GM21737 (cell line): ENCODE results near the gene PHKG1.
"Not testable (repeated sequence)": the region's sequence is repeated elsewhere in the genome, so short reads cannot be mapped to it uniquely, and the experiment has no call there.

Experiments used
- ATAC-seq: cut with Tn5 transposase; IDR thresholded peaks from one replicate; pipeline ENCODE4 v1.9.1; 2021; ENCODE audit warnings: mild to moderate bottlenecking, moderate library complexity; ENCODE audit not compliant: unreplicated experiment

Gene PHKG1

DNA sequence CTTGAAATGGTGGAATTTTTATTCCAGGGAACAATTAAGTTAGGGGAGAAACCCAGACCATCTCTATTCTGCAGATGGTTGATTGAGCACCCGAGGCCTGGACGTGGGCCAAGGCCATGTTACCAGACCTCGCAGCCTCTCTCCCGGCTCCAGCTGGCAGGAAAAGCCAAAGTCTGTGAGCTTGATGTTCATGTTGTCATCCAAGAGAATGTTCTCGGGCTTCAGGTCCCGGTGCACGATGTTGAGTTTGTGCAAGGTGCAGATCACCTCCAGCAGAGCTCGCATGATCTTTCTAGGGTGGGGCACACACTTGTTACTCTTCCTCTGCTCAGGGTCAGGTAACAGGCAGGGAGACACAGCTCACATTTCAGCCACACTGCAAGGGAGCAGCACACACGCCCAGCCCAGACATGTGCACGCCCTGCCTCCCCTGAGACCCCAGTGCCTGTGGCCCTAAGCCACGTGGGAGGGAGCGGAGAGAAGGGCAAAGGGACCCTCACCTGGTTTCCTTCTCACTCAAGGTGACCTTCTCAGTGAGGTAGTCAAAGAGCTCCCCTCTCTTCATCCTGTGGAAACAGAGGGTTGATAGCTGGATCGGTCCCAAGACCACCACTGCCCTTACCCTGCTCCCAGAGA lies 9.5 kb downstream of the PHKG1 start:
- ATAC-seq = no peak

DNA sequence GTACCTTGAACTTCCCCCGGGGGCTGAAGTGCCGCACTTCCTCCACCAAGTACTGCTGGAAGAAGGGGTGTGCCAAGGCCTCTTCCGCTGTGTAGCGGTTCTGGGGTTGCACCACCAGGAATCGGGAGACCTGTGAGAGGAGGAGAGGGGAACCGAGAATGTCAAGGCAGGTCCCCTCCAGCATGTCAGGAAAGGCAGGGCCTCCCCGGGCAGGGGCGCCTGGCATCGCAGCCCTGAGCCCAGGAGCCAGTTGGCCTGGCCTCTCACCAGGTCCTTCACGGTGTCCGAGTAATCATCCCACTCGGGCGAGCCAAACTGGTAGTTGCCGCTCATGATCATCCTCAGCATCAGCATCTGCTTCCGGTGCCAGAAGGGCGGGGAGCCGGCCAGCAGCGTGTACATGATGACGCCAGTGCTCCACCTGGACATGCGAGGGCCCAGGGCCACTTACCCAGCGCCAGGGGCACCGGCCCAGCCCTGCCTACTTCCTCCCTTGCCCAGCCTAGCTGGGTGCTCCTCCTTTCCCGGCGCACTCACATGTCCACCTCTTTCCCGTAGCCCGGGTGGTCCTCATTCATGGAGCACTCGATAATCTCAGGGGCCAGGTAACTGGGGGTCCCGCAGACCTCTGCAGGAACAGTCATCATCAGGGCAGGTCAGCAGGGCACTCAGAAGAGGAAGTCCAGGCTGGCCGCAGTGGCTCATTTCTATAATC lies 11.0 kb downstream of the PHKG1 start:
- ATAC-seq = no peak

DNA sequence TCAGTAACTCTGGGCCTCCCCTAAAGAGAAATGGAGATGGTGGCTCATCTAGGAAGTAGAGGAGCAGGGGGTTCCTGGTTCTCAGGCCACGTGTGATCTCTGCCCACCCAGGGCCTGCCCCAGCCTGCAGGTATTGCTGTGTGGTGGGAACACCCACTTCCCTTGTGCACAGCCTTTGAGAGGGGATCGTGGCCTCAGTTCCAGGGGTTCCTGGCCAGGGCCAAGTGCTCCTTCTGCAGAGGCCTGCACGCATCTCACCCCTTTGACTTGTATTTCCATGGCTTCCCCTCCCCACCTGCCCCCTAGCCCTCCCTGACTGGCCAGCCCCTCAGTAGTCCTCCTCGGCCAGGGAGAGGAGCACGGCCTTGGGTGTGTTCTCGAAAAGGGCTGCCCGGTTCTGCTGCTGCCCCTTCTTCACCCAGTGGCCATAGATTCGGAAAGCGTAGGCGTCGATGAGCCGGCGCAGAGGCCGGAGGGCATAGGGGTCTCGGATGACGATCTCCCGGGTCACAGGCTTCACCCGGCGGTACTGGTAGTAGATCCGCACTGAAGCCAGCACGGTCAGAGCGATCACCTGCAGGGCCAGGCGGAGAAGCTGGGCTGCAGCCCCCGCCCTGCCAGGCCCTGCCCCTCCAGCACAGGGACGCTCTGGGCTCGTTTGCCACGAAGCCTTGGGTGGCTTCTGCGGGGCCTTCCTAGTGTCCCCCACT lies 11.9 kb downstream of the PHKG1 start:
- not testable (repeated sequence) for ATAC-seq

DNA sequence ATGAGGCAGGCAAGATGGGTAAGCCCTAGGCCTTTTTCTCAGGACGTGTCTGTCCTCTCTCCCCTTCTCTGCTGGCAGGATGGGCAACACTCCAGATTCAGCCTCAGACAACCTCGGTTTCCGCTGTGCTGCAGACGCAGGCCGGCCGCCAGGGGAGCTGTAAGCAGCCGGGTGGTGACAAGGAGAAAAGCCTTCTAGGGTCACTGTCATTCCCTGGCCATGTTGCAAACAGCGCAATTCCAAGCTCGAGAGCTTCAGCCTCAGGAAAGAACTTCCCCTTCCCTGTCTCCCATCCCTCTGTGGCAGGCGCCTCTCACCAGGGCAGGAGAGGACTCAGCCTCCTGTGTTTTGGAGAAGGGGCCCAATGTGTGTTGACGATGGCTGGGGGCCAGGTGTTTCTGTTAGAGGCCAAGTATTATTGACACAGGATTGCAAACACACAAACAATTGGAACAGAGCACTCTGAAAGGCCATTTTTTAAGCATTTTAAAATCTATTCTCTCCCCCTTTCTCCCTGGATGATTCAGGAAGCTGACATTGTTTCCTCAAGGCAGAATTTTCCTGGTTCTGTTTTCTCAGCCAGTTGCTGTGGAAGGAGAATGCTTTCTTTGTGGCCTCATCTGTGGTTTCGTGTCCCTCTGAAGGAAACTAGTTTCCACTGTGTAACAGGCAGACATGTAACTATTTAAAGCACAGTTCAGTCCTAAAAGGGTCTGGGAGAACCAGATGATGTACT lies 13.1 kb downstream of the PHKG1 start:
- no peak for ATAC-seq

DNA sequence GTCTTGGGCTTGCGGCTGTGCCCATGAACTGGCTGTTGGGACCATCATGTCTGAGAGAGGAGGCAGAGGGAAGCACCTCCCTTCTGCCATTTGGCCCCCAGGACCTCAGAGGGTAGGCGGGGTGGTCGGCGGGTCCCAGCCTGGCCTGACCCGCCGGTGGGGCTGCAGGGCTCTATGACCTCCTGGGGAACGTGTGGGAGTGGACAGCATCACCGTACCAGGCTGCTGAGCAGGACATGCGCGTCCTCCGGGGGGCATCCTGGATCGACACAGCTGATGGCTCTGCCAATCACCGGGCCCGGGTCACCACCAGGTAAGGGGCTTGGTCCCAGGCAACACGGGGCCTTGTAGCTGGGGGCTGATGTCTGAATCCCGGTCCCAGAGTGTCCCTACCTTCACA lies 14.6 kb downstream of the PHKG1 start:
- ATAC-seq = no peak

DNA sequence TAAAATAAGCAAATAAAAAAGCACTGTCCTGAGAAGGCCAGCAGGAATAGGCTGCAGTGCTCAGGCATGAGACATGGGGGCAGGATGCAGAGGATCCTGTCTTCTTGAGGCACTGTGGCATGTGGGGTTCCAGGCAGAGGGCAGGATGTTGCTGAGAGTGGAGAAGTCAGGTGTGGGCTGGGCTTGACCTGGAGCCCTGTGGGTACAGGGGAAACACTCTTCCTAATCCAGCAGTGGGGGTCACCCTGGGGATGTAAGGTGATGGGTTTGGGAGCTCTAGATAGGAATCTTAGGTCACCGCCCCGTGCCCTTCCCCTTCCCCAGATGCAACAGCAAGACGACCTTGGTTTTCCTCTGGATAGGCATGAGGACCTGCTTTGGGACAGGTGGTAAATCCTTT lies 15.1 kb downstream of the PHKG1 start:
- no peak for ATAC-seq

DNA sequence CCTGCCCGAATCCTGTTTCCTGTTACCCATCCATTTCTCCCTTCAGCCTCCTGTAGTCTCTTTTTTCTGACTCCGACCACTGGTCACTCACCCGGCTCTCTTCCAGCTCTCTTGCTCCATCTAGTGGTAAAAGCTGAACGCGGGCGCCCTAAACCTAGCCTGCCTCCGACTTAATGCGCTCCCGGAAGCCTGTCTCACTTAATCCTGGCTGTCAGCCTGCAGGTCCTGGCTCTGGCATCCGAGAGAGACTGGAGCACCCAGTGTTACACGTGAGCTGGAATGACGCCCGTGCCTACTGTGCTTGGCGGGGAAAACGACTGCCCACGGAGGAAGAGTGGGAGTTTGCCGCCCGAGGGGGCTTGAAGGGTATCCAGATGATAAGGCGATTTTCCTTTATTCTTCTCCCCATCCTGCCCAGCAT lies 18.4 kb downstream of the PHKG1 start:
- peak; percentile 80 for ATAC-seq

DNA sequence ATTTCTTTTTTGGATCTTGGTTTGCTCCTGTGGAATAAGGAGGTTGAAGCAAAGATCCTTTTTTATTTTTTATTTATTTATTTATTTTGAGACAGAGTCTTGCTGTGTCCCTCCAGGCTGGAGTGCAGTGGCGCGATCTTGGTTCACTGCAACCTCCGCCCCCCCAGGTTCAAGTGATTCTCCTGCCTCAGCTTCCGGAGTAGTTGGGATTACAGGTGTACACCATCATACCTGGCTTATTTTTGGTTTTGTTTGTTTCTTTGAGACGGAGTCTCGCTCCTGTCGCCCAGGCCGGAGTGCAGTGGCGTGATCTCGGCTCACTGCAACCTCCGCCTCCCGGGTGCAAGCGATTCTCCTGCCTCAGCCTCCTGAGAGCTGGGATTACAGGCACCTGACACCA lies 26.4 kb downstream of the PHKG1 start:
- ATAC-seq = not testable (repeated sequence)

DNA sequence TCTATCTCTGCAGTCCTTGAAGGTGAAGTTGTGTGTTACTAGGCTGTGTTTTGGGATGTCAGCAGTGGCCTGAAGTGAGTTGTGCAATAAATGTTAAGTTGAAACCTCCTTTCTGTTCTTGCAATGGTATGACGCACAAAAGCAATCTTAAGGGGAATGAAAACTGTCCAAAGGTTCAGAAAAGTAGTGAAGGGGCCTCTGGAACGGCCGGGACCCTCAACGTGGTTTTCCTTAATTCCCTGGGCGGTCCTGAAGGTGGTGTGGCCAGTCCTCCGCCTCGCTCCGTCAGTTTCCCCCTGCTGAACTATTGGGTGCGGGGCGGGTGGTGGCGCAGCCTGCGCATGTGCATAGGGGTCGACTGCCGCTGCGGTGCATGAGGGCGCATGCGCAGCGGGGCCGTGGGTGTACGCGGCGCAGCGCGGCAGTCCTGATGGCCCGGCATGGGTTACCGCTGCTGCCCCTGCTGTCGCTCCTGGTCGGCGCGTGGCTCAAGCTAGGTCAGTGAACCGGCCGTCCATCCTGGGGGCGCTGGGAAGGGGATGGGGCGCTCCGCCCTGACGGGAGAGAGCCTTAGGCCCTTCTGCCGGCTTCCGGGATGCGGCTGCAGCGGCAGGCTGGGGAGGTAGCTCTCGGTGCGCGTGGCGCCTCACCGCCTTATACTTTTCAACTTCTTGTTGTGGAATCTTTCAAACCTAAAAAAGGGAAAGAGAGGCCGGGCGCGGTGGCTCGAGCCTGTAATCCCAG lies 28.7 kb downstream of the PHKG1 start, which contains the start of gene SUMF2:
SUMF2 (plus strand) TSS at position 405 of the 744 bp plus-strand sequence; CDS start at position 431, 26 bp downstream.
- ATAC-seq = peak; percentile 89

DNA sequence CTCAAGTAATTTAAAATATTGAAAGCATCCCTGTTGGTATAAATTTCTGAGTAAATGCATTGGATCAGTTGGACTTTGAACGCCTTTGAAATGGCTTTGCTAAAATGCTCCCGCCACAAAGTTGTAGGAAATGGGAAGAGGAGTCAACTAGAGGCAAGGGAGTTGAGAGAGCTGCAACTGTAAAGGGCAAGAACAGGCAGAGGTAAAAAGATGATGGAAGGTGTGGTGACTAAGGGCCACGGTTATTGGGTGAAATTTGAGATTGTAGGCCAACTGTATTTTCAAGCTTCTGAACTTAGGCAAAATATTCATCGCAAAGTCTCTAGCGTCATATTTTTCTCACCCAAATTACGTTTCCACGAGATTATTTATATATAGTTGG lies 29.3 kb downstream of the PHKG1 start:
- ATAC-seq = no peak

DNA sequence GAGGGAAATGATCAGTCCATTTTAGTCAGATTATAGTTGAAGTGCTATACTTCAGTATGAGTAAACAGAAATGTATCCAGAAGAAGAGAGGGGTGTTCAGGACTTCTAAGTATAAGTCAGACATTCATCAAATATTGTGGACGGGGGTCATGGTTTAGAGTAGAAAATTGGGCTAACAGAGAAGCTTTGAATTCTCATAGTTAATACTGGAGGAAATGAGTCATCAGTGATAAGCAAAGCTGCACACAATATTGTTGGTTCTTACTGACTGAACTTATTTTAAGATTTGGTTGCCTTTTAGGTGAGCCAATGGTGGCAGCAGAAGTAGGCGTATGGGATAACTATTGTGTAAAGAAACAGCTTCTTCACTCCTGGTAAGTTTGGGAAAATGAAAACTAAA lies 30.4 kb downstream of the PHKG1 start:
- ATAC-seq = no peak

DNA sequence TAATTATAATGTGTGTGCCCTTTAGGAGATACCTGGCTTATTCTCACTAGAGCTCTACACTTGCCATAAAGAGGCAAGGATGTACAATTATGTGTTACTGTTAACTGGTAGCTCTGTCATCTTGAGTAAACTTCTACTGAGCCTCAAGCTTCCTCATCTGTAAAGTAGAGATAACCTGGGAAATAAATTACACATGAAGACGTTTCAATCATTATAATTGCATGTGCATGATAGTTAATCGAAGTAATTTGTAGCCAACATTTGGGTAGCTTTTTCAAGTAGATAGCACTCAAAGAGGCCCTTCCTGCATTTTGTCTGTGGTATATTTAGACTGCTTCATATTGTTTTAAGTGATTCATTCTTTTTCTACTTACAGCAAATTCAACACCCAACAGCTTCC lies 38.8 kb downstream of the PHKG1 start:
- ATAC-seq = no peak

DNA sequence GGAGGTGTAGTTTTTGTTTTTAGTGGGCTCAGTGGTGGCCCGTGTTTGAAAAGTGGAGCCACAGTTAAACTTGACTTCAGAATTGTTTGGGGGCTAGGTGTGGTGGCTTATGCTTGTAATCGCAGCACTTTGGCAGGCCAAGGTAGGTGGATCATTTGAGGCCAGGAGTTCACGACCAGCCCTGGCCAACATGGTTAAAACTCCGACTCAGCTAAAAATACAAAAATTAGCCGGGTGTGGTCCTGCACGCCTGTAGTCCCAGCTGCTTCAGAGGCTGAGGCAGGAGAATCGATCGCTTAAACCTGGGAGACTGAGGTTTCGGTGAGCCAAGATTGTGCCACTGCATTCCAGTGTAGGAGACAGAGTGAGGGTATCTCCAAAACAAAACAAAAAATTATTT lies 39.4 kb downstream of the PHKG1 start:
- ATAC-seq = no peak

DNA sequence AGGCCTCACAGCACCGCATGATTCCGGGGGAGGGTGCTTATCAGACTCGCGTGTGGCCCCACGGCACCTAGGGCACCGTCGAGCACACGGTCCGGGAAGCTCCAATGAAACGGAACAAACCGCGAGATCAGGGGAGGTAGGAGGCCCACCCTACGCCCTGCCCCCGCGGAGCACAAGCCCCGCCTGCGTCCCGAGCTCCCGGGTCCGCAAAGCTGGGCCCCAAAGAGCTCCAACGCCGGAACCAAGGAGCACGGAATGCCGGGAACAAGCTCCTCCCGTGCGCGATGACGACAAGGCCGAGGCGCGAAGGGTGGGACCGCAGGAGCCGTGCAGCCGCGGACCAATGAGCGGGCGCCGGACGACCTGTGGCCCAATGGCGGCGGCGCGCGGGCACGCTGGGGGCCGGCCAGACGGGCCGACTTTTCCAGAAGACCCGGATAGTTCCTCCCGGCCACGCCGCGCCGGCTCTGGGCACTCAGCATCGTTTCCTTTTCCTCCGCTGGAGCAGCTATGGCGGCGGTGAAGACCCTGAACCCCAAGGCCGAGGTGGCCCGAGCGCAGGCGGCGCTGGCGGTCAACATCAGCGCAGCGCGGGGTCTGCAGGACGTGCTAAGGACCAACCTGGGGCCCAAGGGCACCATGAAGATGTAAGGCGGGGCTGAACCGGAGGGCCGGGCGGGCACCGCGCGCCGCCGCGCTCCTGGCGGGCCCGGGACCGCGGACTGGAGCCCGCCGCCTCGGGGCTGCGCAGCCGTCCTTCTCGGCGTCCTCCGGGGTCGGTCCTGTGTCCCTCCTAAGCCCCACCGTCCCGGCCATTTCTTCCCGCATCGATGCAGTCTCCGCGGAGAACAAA lies 41.2 kb downstream of the PHKG1 start, which contains the start of the genes CCT6A and PSPH:
CCT6A (plus strand) TSS at position 427 of the 853 bp plus-strand sequence; CDS start at position 511, 84 bp downstream.
PSPH (minus strand) TSS at position 106 of the 853 bp plus-strand sequence. CDS start 30,232 bp downstream, outside the sequence.
- ATAC-seq = peak; percentile 96

DNA sequence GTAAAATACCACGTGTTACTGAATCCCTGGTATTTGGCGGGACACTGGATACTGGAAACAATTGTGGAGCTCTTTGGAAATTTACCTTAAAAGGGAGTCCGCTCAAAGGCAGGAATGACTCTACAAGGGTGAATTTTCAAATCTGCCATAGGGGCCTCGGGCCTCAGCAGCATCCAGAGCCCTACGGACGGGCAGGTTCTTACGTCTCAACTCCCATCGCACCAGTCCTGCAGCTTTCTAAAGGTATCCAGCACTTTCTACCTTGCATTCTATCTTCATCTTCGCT lies 41.8 kb downstream of the PHKG1 start:
- no peak for ATAC-seq

DNA sequence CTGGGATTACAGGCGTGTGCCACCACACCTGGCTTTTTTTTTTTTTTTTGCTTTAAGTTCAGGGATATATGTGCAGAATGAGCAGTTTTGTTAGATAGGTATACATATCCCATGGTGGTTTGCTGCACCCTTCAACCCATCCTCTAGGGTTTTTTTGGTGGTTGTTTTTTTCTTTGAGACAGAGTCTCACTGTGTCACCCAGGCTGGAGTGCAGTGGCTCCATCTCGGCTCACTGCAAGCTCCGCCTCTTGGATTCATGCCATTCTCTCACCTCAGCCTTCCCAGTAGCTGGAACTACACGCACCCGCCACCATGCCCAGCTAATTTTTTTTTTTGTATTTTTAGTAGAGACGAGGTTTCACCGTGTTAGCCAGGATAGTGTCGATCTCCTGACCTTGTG lies 44.0 kb downstream of the PHKG1 start:
- not testable (repeated sequence) for ATAC-seq

DNA sequence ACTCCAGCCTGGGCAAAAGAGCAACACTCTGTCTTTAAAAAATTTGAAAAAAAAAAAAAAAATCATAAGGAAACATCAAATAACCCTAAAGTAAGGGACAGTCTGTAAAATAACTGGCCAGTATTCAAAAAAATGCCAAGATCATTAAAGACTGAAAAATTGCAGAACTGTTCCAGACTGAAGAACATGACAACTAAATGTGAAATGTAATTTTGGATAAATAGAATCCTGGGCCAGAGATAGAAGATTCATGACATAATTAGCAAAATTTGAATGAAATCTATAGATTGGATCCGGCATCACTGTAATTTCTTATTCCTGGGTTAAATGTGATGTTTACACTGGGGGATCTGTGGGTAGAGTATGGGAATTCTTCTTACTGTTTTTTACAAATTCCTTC lies 44.5 kb downstream of the PHKG1 start:
- ATAC-seq = no peak

DNA sequence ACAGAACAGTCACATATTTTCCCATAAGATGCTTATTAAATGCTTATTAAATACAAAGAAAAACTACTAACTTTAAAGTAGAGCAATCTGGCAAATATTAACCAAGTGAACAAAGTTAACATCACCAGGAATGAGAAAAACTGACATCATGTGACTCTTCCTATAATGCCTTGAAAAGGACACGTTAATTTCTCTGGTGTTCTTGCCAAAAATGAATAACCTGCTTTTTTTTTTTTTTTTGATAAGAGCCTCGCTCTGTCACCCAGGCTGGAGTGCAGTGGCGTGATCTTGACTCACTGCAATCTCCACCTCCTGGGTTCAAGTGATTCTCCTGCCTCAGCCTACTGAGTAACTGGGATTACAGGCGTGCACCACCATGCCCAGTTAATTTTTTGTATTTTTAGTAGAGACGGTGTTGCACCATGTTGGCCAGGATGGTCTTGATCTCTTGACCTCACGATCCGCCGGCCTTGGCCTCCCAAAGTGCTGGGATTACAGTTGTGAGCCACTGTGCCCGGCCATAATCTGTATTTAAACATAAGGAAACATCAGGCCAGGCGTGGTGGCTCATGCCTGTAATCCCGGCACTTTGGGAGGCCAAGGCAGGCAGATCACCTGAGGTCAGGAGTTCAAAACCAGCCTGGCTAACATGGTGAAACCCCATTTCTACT lies 45.2 kb downstream of the PHKG1 start:
- ATAC-seq = not testable (repeated sequence)
